NOMO-1 treated with dmso at 0.1 percent for 144 hours (cell line): Measurements from ENCODE around the gene BCO1.

ENCODE experiments used
- DNase-seq: peaks from one replicate; lab custom pipeline; 2025; ENCODE audit not compliant: unreplicated experiment; lab: John Stamatoyannopoulos, UW

The BCO1 gene

GRCh38 chr16:81275064-81275532 is 36.6 kb downstream of the BCO1 start:
- DNase-seq: no peak

GRCh38 chr16:81275795-81276194 is 37.3 kb downstream of the BCO1 start:
- no peak for DNase-seq

DNA sequence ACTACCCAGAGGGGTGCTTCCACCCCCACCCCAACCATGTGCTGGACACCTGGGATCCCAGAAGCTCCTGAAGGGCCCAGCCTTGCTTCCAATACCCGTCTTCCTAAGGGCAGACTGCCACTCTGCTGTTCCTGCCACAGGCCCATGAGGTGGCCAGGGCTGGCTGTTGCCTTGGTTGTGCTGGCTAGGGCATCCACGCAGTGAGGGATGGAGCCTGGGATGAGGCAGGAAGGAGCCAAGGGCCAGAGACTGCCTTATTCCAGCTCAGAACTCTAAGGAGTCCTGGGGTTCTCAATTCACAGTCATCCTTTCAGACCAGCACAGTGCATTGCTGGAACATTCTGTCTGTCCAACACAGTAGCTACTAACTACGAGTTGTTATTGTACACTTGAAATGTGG is 37.8 kb downstream of the BCO1 start:
- DNase-seq: no peak

GRCh38 chr16:81277541-81278080 is 39.1 kb downstream of the BCO1 start:
- no peak for DNase-seq

GRCh38 chr16:81278526-81278925 is 40.0 kb downstream of the BCO1 start:
- no peak for DNase-seq

GRCh38 chr16:81279392-81279791 is 40.9 kb downstream of the BCO1 start:
- peak; percentile 66 for DNase-seq

DNA sequence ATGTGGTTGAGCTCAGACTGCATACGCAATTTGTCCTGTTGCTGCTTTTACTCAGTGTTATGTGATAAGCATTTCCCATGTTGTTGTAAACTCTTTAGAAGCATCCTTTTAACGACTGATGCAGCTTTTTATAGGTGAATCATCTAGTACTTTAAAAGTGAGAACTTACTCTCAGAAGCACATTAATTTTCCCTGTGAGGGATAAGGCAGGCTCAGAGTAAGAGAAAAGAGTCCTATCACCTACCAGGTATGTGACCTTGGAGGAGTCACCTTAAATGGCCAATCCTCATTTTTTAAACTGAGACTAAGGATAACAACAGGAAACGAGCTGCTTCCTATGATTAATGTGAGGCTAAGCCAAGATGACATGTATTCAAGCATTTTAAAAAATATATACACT is 41.9 kb downstream of the BCO1 start:
- DNase-seq: no peak

DNA sequence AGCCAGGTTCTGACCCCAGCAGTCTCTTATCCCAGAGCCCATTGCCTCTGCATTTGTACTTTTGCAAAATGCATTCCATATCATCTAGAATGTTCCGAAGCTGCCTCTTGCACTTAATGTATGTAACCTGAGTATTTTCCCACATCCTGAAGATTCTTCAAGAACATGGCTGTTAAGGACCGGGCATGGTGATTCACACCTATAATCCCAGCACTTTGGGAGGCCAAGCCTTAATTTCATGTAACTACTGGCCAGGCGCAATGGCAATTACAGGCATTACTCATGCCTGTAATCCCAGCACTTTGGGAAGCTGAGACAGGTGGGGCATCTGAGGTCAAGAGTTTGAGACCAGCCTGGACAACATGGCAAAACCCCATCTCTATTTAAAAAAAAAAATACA is 44.6 kb downstream of the BCO1 start:
- DNase-seq: no peak

GRCh38 chr16:81284995-81285600 is 46.6 kb downstream of the BCO1 start:
- DNase-seq: no peak

DNA sequence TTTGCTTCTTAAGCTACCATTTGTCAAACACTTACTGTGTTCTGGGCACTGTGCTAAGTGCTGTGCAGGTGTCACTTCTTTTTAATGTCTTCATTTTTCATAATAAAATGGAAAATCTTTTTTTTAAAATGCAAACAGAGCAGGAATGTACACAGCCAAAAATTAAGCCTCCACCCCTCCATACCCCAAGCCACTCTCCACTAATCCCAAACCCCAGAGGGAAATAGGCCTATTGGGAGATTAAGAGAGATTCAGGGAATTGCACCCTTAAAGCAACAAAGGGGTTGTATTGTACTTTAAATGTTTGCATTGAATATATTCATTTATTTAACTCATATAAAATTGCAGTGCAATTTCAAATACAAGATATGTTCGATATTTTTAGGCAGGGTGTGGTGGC is 47.7 kb downstream of the BCO1 start:
- DNase-seq: no peak

GRCh38 chr16:81291117-81291516 is 52.6 kb downstream of the BCO1 start:
- DNase-seq: no peak

DNA sequence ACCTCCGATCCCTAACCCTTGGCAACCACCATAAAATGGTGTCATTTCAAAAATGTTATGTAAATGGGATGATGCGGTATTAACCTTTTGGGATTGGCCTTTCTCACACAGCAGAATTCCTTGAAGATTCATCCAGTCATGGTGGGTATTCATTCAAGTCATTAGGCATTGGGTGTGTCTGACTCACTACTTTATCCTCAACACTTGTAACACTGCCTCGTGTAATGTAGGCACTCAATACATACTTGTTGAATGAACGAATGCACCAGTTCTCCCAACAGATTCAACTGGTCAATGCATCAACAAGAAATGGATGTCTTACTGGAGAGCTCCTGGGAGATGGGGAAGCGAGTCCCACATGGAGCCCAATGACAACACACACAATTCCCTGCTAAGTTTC is 54.4 kb downstream of the BCO1 start:
- no peak for DNase-seq

DNA sequence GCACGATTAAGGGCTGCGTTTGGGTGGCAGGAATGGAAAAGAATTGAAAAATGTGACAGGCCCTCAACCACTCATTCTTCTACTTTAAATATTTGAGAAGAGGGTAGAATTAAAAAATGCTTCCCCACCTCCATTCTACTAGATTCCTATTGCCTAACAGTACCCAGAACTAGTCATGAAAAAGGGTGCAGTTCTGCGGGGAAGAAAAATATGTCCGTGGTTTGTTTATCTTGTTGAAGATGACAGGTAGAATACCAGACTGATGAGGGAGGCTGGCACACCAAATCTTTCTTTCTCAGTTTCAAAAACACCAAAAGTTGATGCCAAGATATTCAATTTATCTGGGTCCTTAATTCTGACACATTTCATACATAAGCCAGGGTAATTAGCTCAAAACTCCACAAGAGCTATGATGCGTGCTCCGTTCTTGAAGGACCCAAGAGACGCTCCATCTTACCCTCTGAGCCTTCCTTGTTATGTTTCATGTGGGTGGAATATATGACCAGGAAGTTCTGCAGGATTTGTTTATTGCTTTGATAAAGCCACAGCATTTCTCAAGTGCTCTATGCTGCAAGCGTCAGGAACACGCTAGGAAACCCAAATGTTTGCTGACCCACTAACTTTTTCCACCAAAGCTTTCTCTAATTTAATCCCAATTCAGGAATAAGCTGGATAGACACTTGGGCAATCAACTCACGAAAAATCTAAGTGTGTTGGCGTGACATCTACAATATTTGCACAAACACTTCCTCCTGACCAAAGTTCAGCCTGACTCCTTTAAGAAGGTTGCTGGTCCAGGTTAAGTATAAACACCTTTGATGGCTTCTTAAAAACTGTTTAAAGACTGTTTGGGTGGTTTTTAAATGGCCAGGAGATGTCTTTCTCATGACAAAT is 55.7 kb downstream of the BCO1 start:
- no peak for DNase-seq

GRCh38 chr16:81296631-81297030 is 58.1 kb downstream of the BCO1 start:
- no peak for DNase-seq

DNA sequence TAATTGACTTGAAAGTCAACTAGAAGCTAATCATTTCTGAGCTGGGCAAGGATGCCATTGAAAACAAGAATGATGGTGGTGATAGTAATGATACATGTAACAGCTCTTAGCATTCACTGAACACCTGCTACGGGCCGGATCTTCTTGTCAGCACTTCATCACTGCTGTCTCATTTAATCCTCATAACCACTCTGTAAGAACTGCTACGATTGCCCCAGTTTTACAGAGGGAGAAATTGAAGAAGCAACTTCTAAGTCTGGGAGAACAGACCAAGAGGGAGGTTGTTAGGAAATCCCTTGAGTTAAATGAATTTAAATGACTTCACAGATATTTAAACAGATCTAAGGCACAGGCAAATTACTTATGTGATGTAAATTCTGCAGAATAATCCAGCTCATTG is 69.3 kb downstream of the BCO1 start:
- DNase-seq: no peak

- DNase-seq: no peak
These were observed 71.7 kb downstream of the BCO1 start for GRCh38 chr16:81310045-81310644.

GRCh38 chr16:81311762-81312161 is 73.3 kb downstream of the BCO1 start:
- no peak for DNase-seq

GRCh38 chr16:81313701-81314602 is 75.5 kb downstream of the BCO1 start:
- DNase-seq: no peak

- DNase-seq: peak; percentile 95
These were observed 76.2 kb downstream of the BCO1 start, which contains the start of gene GAN for GRCh38 chr16:81314603-81315270. GAN (plus strand) TSS chr16:81314962; CDS start chr16:81315114, 152 bp downstream.
